SK-N-MC (cell line): Measurements from ENCODE around the gene NKIRAS1.

ENCODE experiments used
- EZH2 ChIP-seq: fragments of 200-600 bp; sonication (generic); IDR thresholded peaks from one replicate; pipeline ENCODE4 v1.6.1; 2017; ENCODE audit warnings: antibody characterized with exemption
- FOXP2 ChIP-seq: optimal IDR thresholded peaks from 2 replicates; pipeline ENCODE3; 2011; ENCODE audit warnings: mild to moderate bottlenecking, moderate library complexity; ENCODE audit not compliant: insufficient read depth; ENCODE audit errors: extremely low read length, control extremely low read depth
- POLR2AphosphoS5 ChIP-seq: IDR thresholded peaks from 2 replicates; pipeline ENCODE4 v1.6.1; 2012; ENCODE audit warnings: mild to moderate bottlenecking, low read depth, low read length, borderline replicate concordance

DNA sequence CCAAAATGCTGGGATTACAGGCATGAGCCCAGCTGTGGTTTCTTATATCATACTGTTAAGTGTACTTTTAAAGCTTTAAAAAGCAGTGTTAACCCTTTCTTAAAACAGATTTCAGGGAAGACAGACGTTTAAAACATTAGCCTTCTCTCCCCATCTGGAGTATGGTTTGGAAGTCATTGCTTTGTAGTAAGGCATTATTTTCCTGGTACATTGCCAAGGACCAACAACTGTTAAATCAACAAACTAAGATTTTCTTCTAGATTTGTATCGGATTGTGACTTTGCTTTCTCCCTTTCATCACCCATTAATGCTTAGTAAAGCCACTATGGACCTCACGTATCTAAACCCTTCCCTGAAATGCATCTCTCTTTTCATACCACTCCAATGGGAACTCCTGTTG is 60.5 kb downstream of the NKIRAS1 start:
- TF ChIP-seq EZH2 (no peak), POLR2AphosphoS5 (no peak), FOXP2 (no peak)
